IPS-NIHi11 (cell line): ENCODE data around the gene TNPO3.
"Not testable (repeated sequence)": the region's sequence is repeated elsewhere in the genome, so short reads cannot be mapped to it uniquely, and the experiment has no call there.

Experiments
- DNase-seq: peaks from one replicate; pipeline ENCODE4 v3.0.0; 2012; ENCODE audit warnings: mixed read lengths, low spot score

The TNPO3 gene

DNA sequence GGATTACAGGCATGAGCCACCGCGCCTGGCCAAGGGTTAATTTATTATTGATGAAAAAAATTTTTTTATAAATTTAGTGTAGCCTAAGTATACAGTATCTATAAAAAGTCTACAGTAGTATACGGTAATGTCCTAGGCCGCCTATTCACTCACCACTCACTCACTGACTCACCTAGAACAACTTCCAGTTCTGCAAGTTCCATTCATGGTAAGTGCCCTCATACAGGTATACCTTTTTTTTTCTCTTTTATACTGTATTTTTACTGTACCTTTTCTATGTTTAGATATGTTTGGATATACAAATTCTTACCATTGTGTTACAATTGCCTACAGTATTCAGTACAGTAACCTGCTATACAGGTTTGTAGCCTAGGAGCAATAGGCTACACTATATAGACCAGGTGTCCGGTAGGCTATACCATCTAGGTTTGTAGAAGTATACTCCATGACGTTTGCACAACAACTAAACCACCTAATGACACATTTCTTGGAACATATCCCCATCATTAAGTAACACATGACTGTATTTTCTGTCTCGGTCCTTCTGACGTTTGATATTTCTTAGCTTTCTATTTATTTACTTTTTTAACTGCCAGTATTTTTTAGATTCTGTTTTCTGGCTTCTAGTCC, 93.8 kb downstream of the TNPO3 start:
- DNase-seq = no peak

- no peak for DNase-seq
Measured at GRCh38 chr7:128959296-128959695, 95.6 kb downstream of the TNPO3 start.

DNA sequence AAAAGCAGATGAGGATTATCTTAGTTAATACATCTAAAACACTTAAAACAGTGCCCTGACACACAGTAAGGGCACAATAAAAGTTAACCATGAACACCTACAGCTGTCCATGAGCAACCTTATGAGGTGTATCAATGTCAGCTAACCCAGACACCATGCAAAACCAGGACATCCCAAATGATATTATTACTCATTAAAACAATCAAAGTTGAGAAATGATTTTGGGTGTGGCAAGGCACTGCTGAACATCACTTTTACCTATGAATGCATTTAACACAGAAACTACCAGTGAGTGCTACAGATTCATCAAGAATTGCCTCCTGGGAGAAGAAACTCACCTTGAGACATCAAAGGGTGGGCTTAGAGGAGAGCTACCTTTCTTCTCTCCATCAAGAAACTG, 98.9 kb downstream of the TNPO3 start:
- DNase-seq = no peak

- no peak for DNase-seq
Measured at GRCh38 chr7:128954830-128955802, 99.8 kb downstream of the TNPO3 start.

DNA sequence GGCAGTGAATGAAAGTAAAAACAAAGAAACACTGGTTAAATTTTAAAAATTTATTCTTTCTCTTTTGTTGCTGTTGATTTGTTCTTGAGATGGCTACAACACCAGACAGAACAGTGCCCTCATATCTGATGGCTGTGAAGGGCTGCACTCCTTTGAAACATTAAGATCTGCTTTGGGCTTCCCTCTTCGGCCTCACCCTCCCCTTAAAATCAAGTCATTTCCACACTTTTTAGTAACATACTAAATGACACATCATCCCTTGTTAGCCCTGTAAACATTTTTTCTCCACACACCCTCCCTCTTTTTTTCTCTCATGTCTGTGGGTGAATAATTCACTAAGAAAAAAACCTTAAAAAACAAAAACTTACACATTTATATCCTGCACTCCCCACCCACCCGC, 100.8 kb downstream of the TNPO3 start:
- DNase-seq = no peak

- DNase-seq = no peak
Measured at GRCh38 chr7:128951296-128951695, 103.6 kb downstream of the TNPO3 start.

- no peak for DNase-seq
Measured at GRCh38 chr7:128948976-128949760, 105.7 kb downstream of the TNPO3 start.

GRCh38 chr7:128948312-128948973, 106.5 kb downstream of the TNPO3 start:
- DNase-seq = no peak

DNA sequence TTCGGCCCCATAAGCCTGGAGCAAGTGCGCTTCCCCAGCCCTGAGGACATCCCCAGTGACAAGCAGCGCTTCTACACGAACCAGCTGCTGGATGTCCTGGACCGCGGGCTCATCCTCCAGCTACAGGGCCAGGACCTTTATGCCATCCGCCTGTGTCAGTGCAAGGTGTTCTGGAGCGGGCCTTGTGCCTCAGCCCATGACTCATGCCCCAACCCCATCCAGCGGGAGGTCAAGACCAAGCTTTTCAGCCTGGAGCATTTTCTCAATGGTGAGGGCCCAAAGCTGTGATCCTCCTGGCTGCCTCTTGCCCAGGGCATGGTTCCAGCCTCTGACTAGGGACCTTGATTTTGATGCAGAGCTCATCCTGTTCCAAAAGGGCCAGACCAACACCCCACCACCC, 107.1 kb downstream of the TNPO3 start:
- DNase-seq = no peak

DNA sequence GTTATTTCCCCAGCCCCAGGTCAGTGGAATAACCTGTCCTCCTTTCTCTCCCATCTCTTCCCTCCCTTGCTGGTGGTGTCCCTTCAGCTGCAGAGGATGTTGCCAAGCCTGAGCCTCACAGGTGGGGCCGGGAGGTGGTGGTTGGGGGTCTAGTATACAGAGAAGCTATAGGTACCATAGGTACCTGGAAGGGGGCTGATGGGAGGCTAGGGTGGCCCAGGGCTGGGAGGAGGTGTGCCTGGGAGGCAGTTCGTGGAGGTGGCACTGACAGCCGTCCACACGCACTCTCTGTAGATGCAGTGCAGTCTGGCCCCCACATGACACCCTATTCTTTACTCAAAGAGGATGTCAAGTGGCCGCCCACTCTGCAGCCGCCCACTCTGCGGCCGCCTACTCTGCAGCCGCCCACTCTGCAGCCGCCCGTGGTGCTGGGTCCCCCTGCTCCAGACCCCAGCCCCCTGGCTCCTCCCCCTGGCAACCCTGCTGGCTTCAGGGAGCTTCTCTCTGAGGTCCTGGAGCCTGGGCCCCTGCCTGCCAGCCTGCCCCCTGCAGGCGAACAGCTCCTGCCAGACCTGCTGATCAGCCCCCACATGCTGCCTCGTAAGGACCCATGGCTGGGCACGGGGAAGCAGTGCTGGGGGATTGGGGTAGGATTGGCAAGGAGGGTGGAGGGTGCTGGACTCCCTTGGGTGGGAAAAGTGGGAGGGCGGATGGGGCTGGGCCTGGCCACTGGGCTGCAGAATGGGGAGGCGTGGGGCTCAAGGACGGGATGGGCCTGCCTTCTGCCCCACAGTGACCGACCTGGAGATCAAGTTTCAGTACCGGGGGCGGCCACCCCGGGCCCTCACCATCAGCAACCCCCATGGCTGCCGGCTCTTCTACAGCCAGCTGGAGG, 107.7 kb downstream of the TNPO3 start:
- peak; percentile 73 for DNase-seq

DNA sequence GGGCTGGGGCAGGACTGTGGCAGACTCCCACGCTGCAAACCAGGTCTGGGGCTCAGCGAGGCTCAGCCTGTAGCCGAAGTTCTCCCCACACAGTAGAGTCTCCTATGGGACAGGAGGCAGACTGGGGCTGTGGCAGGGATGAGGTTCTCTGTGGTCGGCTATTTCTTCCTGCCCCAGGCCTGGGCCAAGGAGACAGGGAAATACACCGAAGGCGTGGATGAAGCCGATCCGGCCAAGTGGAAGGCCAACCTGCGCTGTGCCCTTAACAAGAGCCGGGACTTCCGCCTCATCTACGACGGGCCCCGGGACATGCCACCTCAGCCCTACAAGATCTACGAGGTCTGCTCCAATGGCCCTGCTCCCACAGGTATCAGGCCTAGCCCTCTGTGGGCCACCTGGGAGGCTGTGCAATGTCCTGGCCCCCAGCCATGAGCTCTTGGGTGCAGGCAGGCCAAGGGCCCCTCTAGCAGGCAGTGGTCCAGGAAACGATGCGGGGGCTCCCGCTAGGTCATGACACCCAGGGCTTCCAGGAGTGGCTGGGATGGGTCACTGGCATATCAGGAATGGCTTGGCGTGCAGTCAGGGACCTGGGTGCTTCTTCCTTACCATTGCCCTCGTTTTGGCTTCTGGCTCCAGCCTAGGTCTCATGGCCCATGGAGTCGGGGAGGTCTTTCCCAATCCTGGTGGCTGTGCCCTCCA, 109.1 kb downstream of the TNPO3 start:
- DNase-seq = no peak

DNA sequence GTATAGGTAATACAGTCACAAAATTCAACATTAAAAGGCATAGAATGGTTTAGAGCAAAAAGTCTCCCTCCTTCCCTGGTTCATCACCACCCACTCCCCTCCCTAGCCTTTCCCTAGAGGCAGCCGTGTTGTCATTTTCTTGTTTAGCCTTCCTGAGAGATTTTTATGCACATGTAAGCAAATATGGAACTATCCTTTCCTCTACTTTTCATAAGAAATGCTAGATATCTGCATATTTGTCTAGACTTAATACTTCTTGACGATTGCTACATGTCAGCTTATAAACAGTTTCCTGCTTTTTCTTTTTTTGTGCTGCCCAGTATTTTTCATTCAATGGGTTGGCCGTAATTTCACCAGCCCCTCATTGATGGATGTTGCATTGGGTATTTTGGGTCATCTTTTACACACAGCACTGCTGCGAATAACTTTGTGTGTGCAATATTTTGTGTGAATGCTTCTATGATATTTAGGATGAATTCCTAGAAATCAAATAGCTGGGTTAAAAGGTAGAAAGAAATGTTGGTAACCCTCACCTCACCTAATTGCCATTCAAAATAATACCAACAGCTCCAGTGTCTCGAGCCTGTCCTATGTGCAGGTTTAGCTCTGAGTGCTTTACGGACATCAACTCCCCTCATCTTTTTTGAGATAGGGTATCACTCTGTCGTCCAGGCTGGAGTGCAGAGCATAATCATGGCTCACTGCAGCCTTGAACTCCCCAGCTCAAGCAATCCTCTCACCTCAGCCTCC, 110.2 kb downstream of the TNPO3 start:
- no peak for DNase-seq

DNA sequence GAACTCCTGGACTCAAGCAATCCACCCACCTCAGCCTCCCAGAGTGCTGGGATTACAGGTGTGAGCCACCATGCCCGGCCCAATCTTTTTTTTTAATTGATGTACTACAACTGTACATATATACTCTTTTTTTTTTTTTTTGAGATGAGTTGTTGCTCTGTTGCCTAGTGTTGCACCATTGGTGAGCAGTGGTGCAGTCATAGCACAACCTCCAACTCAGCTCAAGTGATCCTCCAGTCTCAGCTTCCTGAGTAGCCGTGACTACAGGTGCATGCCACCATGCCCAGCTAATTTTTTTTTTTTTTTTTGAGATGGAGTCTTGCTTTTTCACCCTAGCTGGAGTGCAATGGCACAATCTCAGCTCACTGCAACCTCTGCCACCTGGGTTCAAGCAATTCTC, 111.7 kb downstream of the TNPO3 start:
- DNase-seq = not testable (repeated sequence)

- no peak for DNase-seq
Measured at GRCh38 chr7:128941946-128942526, 112.9 kb downstream of the TNPO3 start.

- DNase-seq = no peak
Measured at GRCh38 chr7:128941323-128941890, 113.5 kb downstream of the TNPO3 start.

DNA sequence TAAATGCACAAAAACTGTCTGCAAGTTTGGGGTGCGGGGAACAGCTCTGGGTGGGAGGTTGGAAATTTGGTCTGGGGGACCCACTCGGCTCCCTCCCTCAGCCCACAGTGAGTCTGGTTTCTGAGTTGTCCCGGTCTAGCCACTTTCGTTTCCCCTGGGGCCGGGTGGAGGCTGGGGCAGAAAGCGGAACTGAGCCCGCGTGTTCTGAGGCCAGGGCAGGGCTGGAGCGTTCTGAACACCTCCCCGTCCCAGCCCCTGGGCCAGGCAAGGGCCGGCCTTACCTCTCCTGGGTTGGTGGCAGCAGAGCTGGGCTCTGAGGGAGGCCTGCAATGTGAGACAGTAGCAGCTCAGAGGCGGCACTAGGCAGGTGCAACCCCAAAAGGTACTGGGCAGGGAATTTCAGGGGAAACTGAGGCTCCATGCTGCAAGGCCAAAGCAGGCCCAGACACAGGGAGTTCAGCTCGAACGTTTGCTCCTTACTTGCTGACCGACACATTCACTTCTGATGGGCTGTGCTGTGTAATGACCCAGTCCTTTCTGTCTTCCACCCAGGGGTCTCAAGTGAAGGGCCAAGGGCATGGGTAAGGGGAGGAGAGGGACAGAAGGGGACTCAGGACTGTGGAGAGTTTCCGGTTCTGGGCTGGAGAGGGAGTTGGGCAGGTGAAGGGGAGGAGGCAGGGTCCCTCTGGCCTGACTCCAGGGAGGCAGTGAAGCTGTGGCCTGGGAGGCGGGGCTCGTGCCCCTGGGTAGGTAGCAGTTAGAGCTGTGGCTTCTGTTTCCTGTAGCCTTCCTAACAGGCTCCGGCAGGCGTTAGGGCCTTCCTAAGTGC, 114.2 kb downstream of the TNPO3 start:
- peak; percentile 63 for DNase-seq

GRCh38 chr7:128939861-128940410, 115.0 kb downstream of the TNPO3 start:
- DNase-seq = no peak
